SK-N-SH (cell line): ENCODE results near the gene RFPL1. TPM values are rescaled to one million over a fixed set of nuclear protein-coding genes. Genes with fewer than 3 reads are reported as not detected.

Experiments used
- polyA plus RNA-seq, 3 experiments: library from polyadenylated mRNA; depleted of rRNA; stranded (reverse); fragments of >200 nt; gene quantifications; 2 replicates each; pipeline ENCODE4 v1.2.3, GENCODE V29; 2012
- small RNA-seq, 7 experiments: library from RNA; depleted of rRNA; stranded (forward); fragments of <200 nt; gene quantifications; one replicate each; pipeline ENCODE3, GENCODE V24; 2012

RFPL1 gene
- polyA plus RNA-seq, 1 of the 3 experiments (the other 2 are of a cell fraction): not detected

Small RNA genes lying within 50 kb of the gene (small RNA-seq; reads per million reads assigned to genes)
- gene AC000041.1: 0 reads per million in 7 experiments

Other genes with a start within 250 kb of the RFPL1 start
- gene EMID1, start 232.7 kb upstream of the RFPL1 start, polyA plus RNA-seq (2012; rRNA removed): 0.71 and 1.1 TPM in 2 replicates
- gene RHBDD3, start 170.6 kb upstream of the RFPL1 start, polyA plus RNA-seq (2012; rRNA removed): 19.0 and 23.0 TPM in 2 replicates
- gene EWSR1, start 170.3 kb upstream of the RFPL1 start, polyA plus RNA-seq (2012; rRNA removed): 173 and 234 TPM in 2 replicates
- gene GAS2L1, start 131.9 kb upstream of the RFPL1 start, polyA plus RNA-seq (2012; rRNA removed): 16.8 and 21.8 TPM in 2 replicates
- 0.18 and 0.36 TPM in 2 replicates for gene RASL10A, start 122.9 kb upstream of the RFPL1 start, polyA plus RNA-seq (2012; rRNA removed)
- 40.4 and 51.9 TPM in 2 replicates for gene AP1B1, start 50.0 kb upstream of the RFPL1 start, polyA plus RNA-seq (2012; rRNA removed)
- 3.5 TPM in 2 replicates for gene NEFH, start 41.6 kb downstream of the RFPL1 start, polyA plus RNA-seq (2012; rRNA removed)
- 95.9 and 141 TPM in 2 replicates for gene THOC5, start 115.2 kb downstream of the RFPL1 start, polyA plus RNA-seq (2012; rRNA removed)
- gene NIPSNAP1, start 142.5 kb downstream of the RFPL1 start, polyA plus RNA-seq (2012; rRNA removed): 86.3 and 109 TPM in 2 replicates
- 43.8 and 44.1 TPM in 2 replicates for gene NF2, start 165.1 kb downstream of the RFPL1 start, polyA plus RNA-seq (2012; rRNA removed)